Activated CD4-positive, alpha-beta memory T cell treated with anti-CD3 and anti-CD28 coated beads for 36 hours (primary cell): ENCODE results near the gene PEMT. TPM values are rescaled to one million over a fixed set of nuclear protein-coding genes. Genes with fewer than 3 reads are reported as not detected.

Experiments
- CTCF ChIA-PET: fragments of 350-600 bp; sonication (Branson Sonifier 250); formaldehyde crosslinking; loops from one replicate; lab custom pipeline; 2021; ENCODE audit warnings: antibody characterized with exemption, inconsistent platforms; lab: Charles Lee
- POLR2A ChIA-PET: fragments of 350-600 bp; sonication (Branson Sonifier 250); formaldehyde crosslinking; loops from one replicate; lab custom pipeline; 2021; ENCODE audit warnings: antibody characterized with exemption; lab: Charles Lee
- DNase-seq: peaks from one replicate; pipeline ENCODE4 v3.0.0-alpha.2; 2020
- H3K27ac Mint-ChIP-seq: one replicate; pipeline ENCODE4 v1.8.0; 2021; ENCODE audit warnings: mixed read lengths
- H3K27me3 Mint-ChIP-seq: one replicate; pipeline ENCODE4 v1.8.0; 2021; ENCODE audit warnings: mixed read lengths
- H3K36me3 Mint-ChIP-seq: one replicate; pipeline ENCODE4 v1.8.0; 2021; ENCODE audit warnings: mixed read lengths
- H3K4me1 Mint-ChIP-seq: one replicate; pipeline ENCODE4 v1.8.0; 2021; ENCODE audit warnings: low read depth, mixed read lengths
- H3K4me3 Mint-ChIP-seq: one replicate; pipeline ENCODE4 v1.8.0; 2021; ENCODE audit warnings: mild to moderate bottlenecking, mixed read lengths
- H3K9me3 Mint-ChIP-seq: one replicate; pipeline ENCODE4 v1.8.0; 2021; ENCODE audit warnings: mixed read lengths
- intact Hi-C: fragments of 100-400 bp; cut with micrococcal nuclease; formaldehyde crosslinking; loops from one replicate; pipeline ENCODE4 v1.15.1; 2023
- total RNA-seq, 2 experiments: library from RNA; stranded (reverse); gene quantifications; one replicate each; pipeline ENCODE4 v1.2.3, GENCODE V29; 2021

PEMT gene
- total RNA-seq, 2 experiments from 2014 or later: 38.3 to 41.1 TPM

DNA sequence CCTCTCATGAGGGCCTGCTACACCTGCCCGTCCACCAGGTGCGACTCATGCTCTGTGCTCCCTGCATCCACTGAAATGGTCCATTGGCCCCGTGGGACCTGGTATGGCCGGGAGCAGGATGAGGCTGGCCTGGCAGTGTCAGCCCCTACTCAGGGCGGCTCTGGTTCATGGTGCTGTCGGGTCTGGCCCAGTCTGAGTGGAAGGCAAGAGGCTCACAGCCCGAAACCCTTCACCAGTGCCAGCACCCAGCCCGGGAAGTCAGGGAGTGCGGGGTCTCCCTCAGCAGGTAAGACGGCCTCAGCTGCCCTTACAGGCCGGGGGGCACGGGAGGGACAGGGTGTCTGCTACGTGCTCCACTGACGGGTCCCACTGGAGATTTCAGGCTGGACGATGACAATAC, 54.8 kb downstream of the PEMT start:
- no peaks in the 10 kb centered on the region for H3K36me3 Mint-ChIP-seq
- H3K4me1 Mint-ChIP-seq: no peaks in the 10 kb centered on the region
- intact Hi-C loops: loop anchor here (5.0 kb wide), 1 partner anchor 341 kb away; no protein-coding TSS in a partner anchor
- DNase-seq: no peak
- H3K27ac Mint-ChIP-seq: no peak overlapping the region
- H3K4me3 Mint-ChIP-seq: no peak overlapping the region
- ChIA-PET CTCF (interaction anchor here (0.6 kb wide), 1 partner anchor 221 kb away, joined by 3 read pairs; no protein-coding TSS in a partner anchor), POLR2A (no interaction called here)
- no peaks in the 10 kb centered on the region for H3K27me3 Mint-ChIP-seq
- no peaks in the 10 kb centered on the region for H3K9me3 Mint-ChIP-seq

DNA sequence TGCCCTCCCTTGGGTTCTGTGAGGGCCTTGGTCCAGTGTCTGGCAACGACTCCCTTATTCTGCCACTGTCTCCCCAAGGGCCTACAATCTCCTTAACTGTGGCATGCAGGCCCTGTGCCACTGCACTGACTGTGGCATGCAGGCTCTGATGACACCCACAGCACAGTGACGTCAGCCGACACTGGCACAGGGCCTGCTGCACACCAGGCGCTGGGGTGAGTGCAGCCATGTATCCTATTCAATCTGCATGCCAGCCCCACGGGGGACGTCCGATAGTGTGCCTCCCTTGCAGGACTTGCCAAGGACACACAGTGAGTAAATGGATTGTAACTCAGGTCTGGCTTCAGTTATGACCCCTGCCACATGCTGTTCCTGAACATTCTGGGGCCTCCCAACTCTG, 55.6 kb downstream of the PEMT start:
- H3K36me3 Mint-ChIP-seq: no peaks in the 10 kb centered on the region
- DNase-seq: no peak
- ChIA-PET CTCF (no interaction called here), POLR2A (no interaction called here)
- intact Hi-C loops: loop anchor here (5.0 kb wide), 1 partner anchor 341 kb away; no protein-coding TSS in a partner anchor
- H3K4me3 Mint-ChIP-seq: no peak overlapping the region
- no peak overlapping the region for H3K27ac Mint-ChIP-seq
- no peaks in the 10 kb centered on the region for H3K9me3 Mint-ChIP-seq
- H3K4me1 Mint-ChIP-seq: no peaks in the 10 kb centered on the region
- H3K27me3 Mint-ChIP-seq: no peaks in the 10 kb centered on the region

DNA sequence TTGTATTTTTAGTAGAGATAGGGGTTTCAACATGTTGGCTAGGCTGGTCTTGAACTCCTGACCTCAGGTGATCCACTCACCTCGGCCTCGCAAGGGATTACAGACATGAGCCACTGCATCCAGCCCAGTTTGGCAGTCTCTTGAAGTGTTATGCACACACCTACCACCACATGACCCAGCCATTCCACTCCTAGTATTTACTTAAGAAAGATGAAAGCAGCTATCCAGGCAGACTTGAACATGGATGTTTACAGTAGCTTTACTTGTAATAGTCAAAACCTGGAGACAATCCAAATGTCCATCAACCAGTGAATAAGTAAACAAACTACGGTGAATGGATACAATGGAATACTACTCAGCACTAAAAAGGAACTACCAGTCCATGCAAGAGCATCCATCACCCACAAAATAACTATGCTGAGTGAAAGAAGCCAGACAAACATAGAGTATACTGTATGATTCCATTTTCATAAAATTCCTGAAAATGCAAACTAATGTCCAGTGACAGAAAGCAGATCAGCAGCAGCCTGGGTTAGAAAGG, 57.5 kb downstream of the PEMT start:
- ChIA-PET CTCF (interaction anchor here (0.6 kb wide), 1 partner anchor 241 kb away, joined by 4 read pairs; no protein-coding TSS in a partner anchor), POLR2A (no interaction called here)
- Mint-ChIP-seq H3K4me1 (no peaks in the 10 kb centered on the region), H3K36me3 (no peaks in the 10 kb centered on the region), H3K27ac (no peak overlapping the region), H3K9me3 (no peaks in the 10 kb centered on the region), H3K4me3 (no peak overlapping the region), H3K27me3 (no peaks in the 10 kb centered on the region)
- intact Hi-C loops: no loop called here
- no peak for DNase-seq

DNA sequence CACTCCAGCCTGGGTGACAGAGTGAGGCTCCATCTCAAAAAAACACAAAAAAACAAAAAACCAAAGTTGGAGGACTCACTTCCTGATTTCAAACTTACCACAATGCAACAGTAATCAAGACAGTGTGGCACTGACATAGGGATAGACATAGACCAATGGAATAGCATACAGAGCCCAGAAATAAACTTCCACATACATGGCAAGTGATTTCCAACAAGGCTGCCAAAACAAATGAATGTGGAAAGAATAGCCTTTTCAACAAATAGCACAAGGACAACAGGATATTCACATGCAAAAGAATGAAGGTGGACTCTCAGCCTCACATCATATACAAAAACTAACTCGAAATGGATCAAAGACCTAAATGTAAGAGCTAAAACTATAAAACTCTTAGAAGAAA, 58.5 kb downstream of the PEMT start:
- Mint-ChIP-seq H3K36me3 (no peaks in the 10 kb centered on the region), H3K9me3 (no peaks in the 10 kb centered on the region), H3K27me3 (no peaks in the 10 kb centered on the region), H3K27ac (no peak overlapping the region), H3K4me1 (no peaks in the 10 kb centered on the region), H3K4me3 (no peak overlapping the region)
- POLR2A ChIA-PET: no interaction called here
- DNase-seq: no peak
- intact Hi-C loops: no loop called here
- CTCF ChIA-PET: no interaction called here

DNA sequence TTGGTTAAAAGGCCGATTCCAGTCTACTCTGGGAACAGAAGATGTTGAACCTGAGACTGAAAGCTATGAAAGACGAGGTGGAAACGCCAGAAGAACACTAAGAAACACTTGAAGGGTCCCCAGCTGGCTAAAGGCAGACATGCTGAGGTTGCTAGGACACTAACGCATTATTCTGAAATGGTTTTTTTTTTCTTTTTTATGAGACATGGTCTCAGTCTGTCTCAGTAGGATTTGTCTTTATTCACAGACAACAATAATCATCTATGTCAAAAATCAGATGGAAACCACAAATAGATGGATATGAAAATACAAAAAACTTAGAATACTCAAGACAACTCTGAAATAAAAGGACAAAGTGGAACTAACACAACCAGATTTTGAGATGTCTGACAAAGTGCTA, 60.4 kb downstream of the PEMT start:
- intact Hi-C loops: no loop called here
- CTCF ChIA-PET: no interaction called here
- H3K4me1 Mint-ChIP-seq: no peaks in the 10 kb centered on the region
- H3K27me3 Mint-ChIP-seq: no peaks in the 10 kb centered on the region
- POLR2A ChIA-PET: no interaction called here
- no peaks in the 10 kb centered on the region for H3K9me3 Mint-ChIP-seq
- H3K27ac Mint-ChIP-seq: no peak overlapping the region
- no peak for DNase-seq
- no peak overlapping the region for H3K4me3 Mint-ChIP-seq
- no peaks in the 10 kb centered on the region for H3K36me3 Mint-ChIP-seq

DNA sequence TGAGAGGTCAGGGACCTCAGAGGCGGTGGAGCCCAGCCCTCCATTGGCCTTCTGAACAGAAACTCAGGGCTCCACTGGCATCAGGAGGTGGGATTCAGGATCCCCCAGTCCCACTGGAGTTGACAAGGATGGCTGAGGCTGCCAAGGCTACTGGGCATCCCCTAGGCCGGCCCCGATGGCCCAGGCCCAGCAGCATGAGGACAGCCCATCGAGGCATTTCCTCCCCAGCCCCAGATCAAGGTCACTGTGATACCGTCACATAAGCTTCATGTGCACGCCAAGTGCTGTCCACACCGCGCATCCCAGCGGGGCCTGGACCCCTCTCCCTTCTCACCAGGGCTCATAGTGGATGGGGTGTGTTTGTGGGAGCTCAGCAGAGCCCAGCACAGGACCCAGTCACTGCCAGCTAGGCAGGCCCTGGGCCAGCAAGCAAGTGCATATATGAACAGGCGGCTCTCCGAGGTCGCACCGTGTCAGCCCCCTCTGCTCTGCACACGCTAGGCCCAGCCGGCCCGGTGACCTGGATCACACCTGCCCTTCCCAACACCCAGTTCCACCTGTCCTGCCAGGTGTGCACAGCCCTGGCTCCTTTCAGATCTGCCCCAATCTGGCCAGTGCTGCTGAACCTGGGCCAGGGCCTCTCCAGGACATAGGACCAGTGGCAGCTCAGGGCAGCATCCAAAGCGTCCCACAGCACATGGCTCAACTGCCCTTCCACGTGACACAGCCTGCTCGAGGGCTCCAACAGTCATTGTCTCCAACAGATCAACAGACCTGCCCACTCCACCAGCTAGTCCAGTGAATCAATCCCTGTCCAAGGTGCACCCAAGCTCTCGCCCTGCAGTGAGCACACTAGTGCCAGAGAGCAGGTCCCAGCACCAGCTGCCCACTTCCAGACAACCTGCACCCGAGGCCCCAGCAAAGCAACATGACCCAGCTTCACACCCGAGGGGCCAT, 62.5 kb downstream of the PEMT start:
- intact Hi-C loops: no loop called here
- H3K9me3 Mint-ChIP-seq: no peaks in the 10 kb centered on the region
- no peak overlapping the region for H3K4me3 Mint-ChIP-seq
- no peaks in the 10 kb centered on the region for H3K4me1 Mint-ChIP-seq
- H3K36me3 Mint-ChIP-seq: no peaks in the 10 kb centered on the region
- H3K27ac Mint-ChIP-seq: no peak overlapping the region
- H3K27me3 Mint-ChIP-seq: no peaks in the 10 kb centered on the region
- DNase-seq: no peak
- CTCF ChIA-PET: interaction anchor here (0.9 kb wide), 1 partner anchor 33 kb away, joined by 3 read pairs; the partner anchor contains the start of gene RASD1
- POLR2A ChIA-PET: interaction anchor here (0.5 to 1.5 kb wide), 2 partner anchors 12 to 254 kb away, joined by 3 read pairs; no protein-coding TSS in a partner anchor

DNA sequence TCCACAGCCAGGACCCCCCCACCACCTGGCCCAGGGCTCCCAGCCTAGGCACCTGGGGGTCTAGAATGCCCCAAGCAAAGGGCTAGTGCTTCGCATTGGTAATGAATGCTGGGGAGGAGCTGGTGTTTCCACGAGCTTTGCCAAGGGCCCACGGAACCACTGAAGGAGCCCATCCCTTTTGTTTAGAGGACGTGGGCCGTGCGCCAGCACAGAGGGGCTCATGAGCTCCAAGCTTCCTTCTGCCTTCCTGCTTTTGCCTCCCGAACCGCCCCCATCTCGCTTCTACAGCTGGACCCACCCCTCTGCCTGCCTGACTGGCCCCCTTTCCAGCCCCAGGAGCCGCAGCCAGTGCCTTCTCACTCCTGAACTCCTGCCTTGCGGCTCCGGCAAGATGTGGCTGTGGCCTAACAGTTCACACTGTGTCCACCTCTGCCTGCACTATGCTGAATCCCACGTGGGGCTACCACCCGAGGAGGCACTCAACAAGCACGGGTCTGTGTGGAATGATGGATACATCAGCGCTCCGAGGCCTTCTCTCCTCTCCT, 63.5 kb downstream of the PEMT start:
- H3K4me1 Mint-ChIP-seq: no peaks in the 10 kb centered on the region
- H3K36me3 Mint-ChIP-seq: no peaks in the 10 kb centered on the region
- no peak overlapping the region for H3K4me3 Mint-ChIP-seq
- no peak overlapping the region for H3K27ac Mint-ChIP-seq
- DNase-seq: no peak
- intact Hi-C loops: no loop called here
- H3K27me3 Mint-ChIP-seq: no peaks in the 10 kb centered on the region
- H3K9me3 Mint-ChIP-seq: no peaks in the 10 kb centered on the region
- ChIA-PET CTCF (interaction anchor here (0.6 kb wide), 1 partner anchor 19 kb away, joined by 3 read pairs; no protein-coding TSS in a partner anchor), POLR2A (no interaction called here)

DNA sequence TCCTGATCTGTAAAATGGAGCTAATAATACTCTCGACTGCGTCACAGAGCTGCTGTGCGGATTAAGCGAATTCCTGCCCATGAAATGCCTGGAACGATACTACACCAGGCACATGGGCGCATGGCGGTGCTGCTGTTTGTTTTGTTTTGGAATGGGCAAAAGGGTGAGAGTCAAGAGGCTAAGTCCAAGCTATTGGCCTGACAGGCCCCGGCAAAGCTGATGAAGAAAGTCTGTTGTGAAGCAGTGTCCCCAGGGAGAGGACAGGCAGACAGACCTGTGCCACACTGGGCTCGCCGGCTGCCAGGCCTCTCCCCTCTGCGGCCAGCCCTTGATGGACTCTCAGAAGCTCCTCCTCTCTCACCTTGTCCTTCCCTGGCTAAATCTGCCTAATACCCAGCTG, 64.0 kb downstream of the PEMT start:
- Mint-ChIP-seq H3K4me1 (no peaks in the 10 kb centered on the region), H3K9me3 (no peaks in the 10 kb centered on the region), H3K36me3 (no peaks in the 10 kb centered on the region), H3K27me3 (no peaks in the 10 kb centered on the region), H3K4me3 (no peak overlapping the region), H3K27ac (no peak overlapping the region)
- intact Hi-C loops: no loop called here
- ChIA-PET POLR2A (no interaction called here), CTCF (interaction anchor here (0.6 kb wide), 1 partner anchor 19 kb away, joined by 3 read pairs; no protein-coding TSS in a partner anchor)
- no peak for DNase-seq

DNA sequence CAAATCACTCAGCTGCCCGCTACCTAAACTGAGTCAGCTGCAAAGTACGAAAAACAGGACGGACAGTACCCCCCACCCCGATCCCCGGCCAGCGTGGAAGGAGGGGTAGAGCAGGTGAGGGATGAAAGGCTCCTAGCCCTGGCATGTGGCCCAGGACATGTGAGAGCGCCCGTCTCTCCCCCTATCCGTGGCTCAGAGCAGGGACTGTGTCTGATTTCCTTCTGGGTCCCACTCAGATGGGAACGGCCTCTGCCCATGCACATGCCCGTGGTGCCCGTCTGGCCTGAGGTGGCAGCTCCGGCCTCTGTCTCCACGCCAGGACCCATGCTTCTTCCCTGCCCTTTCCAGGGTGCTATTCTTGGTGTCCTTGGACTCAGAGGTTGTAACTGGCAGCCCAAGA, 65.1 kb downstream of the PEMT start:
- H3K4me3 Mint-ChIP-seq: no peak overlapping the region
- no peaks in the 10 kb centered on the region for H3K27me3 Mint-ChIP-seq
- H3K27ac Mint-ChIP-seq: no peak overlapping the region
- ChIA-PET POLR2A (no interaction called here), CTCF (no interaction called here)
- DNase-seq: no peak
- no peaks in the 10 kb centered on the region for H3K4me1 Mint-ChIP-seq
- no peaks in the 10 kb centered on the region for H3K9me3 Mint-ChIP-seq
- intact Hi-C loops: no loop called here
- no peaks in the 10 kb centered on the region for H3K36me3 Mint-ChIP-seq

DNA sequence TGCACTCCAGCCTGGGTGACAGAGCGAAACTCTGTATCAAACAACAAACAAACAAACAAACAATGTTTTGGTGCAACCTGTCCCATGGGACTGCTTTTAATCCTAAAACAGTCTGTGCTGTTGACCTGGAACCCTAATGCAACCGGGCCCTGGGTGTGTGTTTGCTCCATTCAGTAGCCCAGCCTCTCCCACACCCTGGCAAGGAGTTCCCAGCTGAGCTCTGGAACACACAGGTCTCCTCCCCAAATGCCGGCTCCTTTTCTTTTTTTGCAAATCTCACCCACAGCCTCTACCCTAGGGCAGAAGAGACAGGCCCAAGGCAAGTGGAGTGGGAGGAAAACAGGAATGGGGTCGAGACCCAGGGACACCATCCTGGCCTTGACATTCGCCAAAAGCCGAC, 65.6 kb downstream of the PEMT start:
- ChIA-PET CTCF (interaction anchor here (0.6 to 1.4 kb wide), 2 partner anchors 132 to 171 kb away, joined by 3 read pairs; no protein-coding TSS in a partner anchor), POLR2A (no interaction called here)
- H3K4me3 Mint-ChIP-seq: no peak overlapping the region
- H3K9me3 Mint-ChIP-seq: no peaks in the 10 kb centered on the region
- no peaks in the 10 kb centered on the region for H3K4me1 Mint-ChIP-seq
- intact Hi-C loops: no loop called here
- no peaks in the 10 kb centered on the region for H3K27me3 Mint-ChIP-seq
- no peaks in the 10 kb centered on the region for H3K36me3 Mint-ChIP-seq
- no peak for DNase-seq
- no peak overlapping the region for H3K27ac Mint-ChIP-seq

DNA sequence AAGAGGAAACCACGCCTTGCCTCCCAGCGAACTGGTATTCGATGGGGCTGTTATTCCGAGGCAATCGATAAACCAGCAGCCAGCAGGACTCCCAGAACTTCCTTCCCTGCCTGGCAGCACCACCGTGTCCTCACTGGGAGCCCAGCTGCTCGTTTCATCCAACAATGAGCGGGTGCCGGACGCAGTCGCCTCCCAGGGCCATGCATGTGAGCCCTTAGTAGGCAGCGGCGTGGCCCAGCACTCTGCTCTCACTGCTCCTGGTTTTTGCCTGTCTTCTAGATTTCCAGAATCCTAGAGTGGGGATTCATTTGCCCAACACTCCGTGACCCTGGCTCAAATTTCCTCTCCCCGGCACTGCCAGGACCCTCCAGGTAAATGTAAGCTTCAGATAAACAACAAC, 66.2 kb downstream of the PEMT start:
- intact Hi-C loops: no loop called here
- Mint-ChIP-seq H3K27me3 (no peaks in the 10 kb centered on the region), H3K4me1 (no peaks in the 10 kb centered on the region), H3K9me3 (no peaks in the 10 kb centered on the region), H3K36me3 (no peaks in the 10 kb centered on the region), H3K27ac (no peak overlapping the region), H3K4me3 (no peak overlapping the region)
- CTCF ChIA-PET: interaction anchor here (0.6 to 1.4 kb wide), 2 partner anchors 133 to 170 kb away, joined by 3 read pairs; no protein-coding TSS in a partner anchor
- POLR2A ChIA-PET: no interaction called here
- DNase-seq: no peak
